Mesendoderm (in vitro differentiated cells): ENCODE measurements around the gene FAM163B.

Source experiments
- DNase-seq: peaks from one replicate; pipeline ENCODE4 v3.0.0; 2013
- H2AK5ac ChIP-seq: 2 replicates; pipeline ENCODE4 v1.6.1; 2013; ENCODE audit warnings: low read length, inconsistent platforms
- H2BK120ac ChIP-seq: 2 replicates; pipeline ENCODE4 v1.6.1; 2013; ENCODE audit warnings: low read depth, mild to moderate bottlenecking, low read length, moderate library complexity, mixed read lengths
- H2BK15ac ChIP-seq: replicated peaks from 2 replicates; pipeline ENCODE4 v1.6.1; 2013; ENCODE audit warnings: low read depth, mild to moderate bottlenecking, moderate library complexity
- H2BK5ac ChIP-seq: 2 replicates; pipeline ENCODE4 v1.6.1; 2013; ENCODE audit warnings: low read length, inconsistent platforms
- H3K18ac ChIP-seq: 2 replicates; pipeline ENCODE4 v1.6.1; 2013; ENCODE audit warnings: mild to moderate bottlenecking, low read length, mixed read lengths
- H3K23ac ChIP-seq: one replicate; pipeline ENCODE4 v1.6.1; 2013; ENCODE audit warnings: low read length
- H3K27ac ChIP-seq: 2 replicates; pipeline ENCODE4 v1.5.1; 2013; ENCODE audit warnings: low read depth, mild to moderate bottlenecking, inconsistent platforms, low read length, moderate library complexity
- H3K27me3 ChIP-seq: 2 replicates; pipeline ENCODE4 v1.6.1; 2013; ENCODE audit warnings: low read length, control low read depth, mild to moderate bottlenecking, inconsistent platforms; ENCODE audit not compliant: insufficient read depth, poor library complexity
- H3K36me3 ChIP-seq: 2 replicates; pipeline ENCODE4 v1.6.1; 2013; ENCODE audit warnings: low read length, inconsistent platforms; ENCODE audit not compliant: control insufficient read depth, insufficient read depth
- H3K4ac ChIP-seq: one replicate; pipeline ENCODE4 v1.6.1; 2013; ENCODE audit warnings: low read depth, mild to moderate bottlenecking, low read length, moderate library complexity
- H3K4me1 ChIP-seq: 2 replicates; pipeline ENCODE4 v1.6.1; 2013; ENCODE audit warnings: low read depth, low read length, inconsistent platforms; ENCODE audit not compliant: control insufficient read depth
- H3K4me2 ChIP-seq: 2 replicates; pipeline ENCODE4 v1.6.1; 2013; ENCODE audit warnings: low read length
- H3K4me3 ChIP-seq: 2 replicates; pipeline ENCODE4 v1.5.1; 2013; ENCODE audit warnings: mild to moderate bottlenecking, low read length
- H3K56ac ChIP-seq: one replicate; pipeline ENCODE4 v1.6.1; 2013; ENCODE audit warnings: low read length
- H3K79me1 ChIP-seq: 2 replicates; pipeline ENCODE4 v1.6.1; 2013; ENCODE audit warnings: low read length, inconsistent platforms
- H3K79me2 ChIP-seq: 2 replicates; pipeline ENCODE4 v1.6.1; 2013; ENCODE audit warnings: mild to moderate bottlenecking, low read length; ENCODE audit not compliant: control insufficient read depth, insufficient read depth
- H3K9ac ChIP-seq: 2 replicates; pipeline ENCODE4 v1.6.1; 2013; ENCODE audit warnings: low read length, inconsistent platforms
- H4K5ac ChIP-seq: one replicate; pipeline ENCODE4 v1.6.1; 2013; ENCODE audit warnings: low read length
- H4K8ac ChIP-seq: one replicate; pipeline ENCODE4 v1.6.1; 2013; ENCODE audit warnings: low read depth, mild to moderate bottlenecking, control low read depth, low read length, moderate library complexity
- WGBS: extraction: QIAGEN DNeasy Blood & Tissue Kit; methylation state at CpG from one replicate; pipeline ENCODE4 v1.1.7; 2013; ENCODE audit warnings: low lambda C conversion rate, missing lambda C conversion rate; ENCODE audit not compliant: insufficient coverage; ENCODE audit errors: extremely low coverage; 5-methylcytosine and 5-hydroxymethylcytosine counted together

Gene FAM163B

DNA sequence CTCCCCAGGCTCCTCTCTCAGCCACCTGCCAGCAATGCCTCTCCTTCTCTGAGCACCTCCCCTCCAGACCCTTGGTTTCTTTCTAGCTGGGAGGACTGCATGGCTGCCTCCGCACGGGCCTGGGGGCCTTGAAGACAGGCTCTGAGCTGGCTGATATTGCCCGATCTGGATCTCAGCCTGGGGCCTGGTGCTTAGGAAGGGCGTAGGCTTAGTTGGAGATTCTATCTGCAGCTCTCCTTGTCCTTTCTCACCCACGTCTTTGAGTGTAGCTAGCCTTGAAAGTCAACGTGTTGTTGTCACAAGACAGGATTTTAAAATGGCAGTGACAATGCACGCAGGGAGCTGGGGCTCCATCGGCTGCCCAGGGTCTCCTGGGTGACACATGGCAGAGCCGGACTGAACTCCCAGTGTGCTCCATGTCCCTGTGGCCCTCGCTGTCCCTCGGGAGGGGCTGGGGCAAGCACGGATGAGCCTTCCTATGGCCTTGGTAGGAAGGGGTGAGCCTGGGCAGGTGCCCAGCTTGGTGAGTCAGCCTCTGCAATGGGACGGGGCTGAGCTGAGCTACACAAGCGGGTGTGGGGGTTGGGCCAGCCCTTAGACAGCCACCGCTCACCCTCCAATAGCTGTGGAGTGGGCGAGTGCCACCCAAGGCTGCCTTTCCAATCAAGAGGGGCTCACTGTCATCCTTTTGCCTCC, 65.3 kb downstream of the FAM163B start:
- no peak overlapping the region for H3K18ac ChIP-seq
- H2BK5ac ChIP-seq = no peak overlapping the region
- H3K4me1 ChIP-seq = peaks cover 10% of the 10 kb centered on the region
- DNase-seq = no peak
- no peak overlapping the region for H2BK120ac ChIP-seq
- no peak overlapping the region for H4K5ac ChIP-seq
- no peak overlapping the region for H2AK5ac ChIP-seq
- no peak overlapping the region for H3K9ac ChIP-seq
- no peaks in the 10 kb centered on the region for H3K36me3 ChIP-seq
- H4K8ac ChIP-seq = no peak overlapping the region
- H3K4me2 ChIP-seq = no peak overlapping the region
- H3K23ac ChIP-seq = no peak overlapping the region
- H2BK15ac ChIP-seq = no peak overlapping the region
- H3K27ac ChIP-seq = no peak overlapping the region
- H3K56ac ChIP-seq = no peak overlapping the region
- no CpG with 5 or more reads among the region's 16 CpGs for WGBS
- no peaks in the 10 kb centered on the region for H3K27me3 ChIP-seq
- no peak overlapping the region for H3K4me3 ChIP-seq
- no peaks in the 10 kb centered on the region for H3K79me1 ChIP-seq
- H3K79me2 ChIP-seq = no peaks in the 10 kb centered on the region
- no peak overlapping the region for H3K4ac ChIP-seq

DNA sequence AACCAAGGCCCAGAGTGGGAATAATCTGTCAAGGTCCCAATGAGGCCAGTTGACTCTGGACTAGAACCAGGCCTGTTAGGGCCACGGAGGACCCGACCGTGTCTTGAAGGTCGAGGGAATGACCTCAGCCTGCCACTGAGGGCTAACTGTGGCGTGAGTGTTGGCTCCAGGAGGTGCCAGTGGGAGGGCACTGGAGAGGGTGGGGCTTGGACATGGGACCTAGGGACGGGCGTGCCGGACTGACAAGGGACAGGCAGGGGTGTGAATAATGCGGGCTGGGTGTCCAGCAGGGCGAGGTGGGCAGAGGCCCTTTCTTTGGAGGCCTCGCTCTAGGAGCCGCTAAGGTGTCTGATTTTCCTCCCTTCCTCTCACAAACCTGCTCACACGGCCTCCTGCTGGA, 67.2 kb downstream of the FAM163B start:
- Histone ChIP-seq H2BK5ac (no peak overlapping the region), H2BK120ac (no peak overlapping the region), H3K79me2 (no peaks in the 10 kb centered on the region), H4K5ac (no peak overlapping the region), H3K36me3 (no peaks in the 10 kb centered on the region), H3K4me1 (peaks cover 10% of the 10 kb centered on the region), H2BK15ac (no peak overlapping the region), H3K18ac (no peak overlapping the region), H3K4ac (no peak overlapping the region), H3K23ac (no peak overlapping the region), H4K8ac (no peak overlapping the region), H3K27ac (no peak overlapping the region), H3K27me3 (no peaks in the 10 kb centered on the region), H2AK5ac (no peak overlapping the region), H3K4me3 (no peak overlapping the region), H3K9ac (no peak overlapping the region), H3K56ac (no peak overlapping the region), H3K79me1 (no peaks in the 10 kb centered on the region), H3K4me2 (no peak overlapping the region)
- DNase-seq = no peak
- no CpG with 5 or more reads among the region's 13 CpGs for WGBS

DNA sequence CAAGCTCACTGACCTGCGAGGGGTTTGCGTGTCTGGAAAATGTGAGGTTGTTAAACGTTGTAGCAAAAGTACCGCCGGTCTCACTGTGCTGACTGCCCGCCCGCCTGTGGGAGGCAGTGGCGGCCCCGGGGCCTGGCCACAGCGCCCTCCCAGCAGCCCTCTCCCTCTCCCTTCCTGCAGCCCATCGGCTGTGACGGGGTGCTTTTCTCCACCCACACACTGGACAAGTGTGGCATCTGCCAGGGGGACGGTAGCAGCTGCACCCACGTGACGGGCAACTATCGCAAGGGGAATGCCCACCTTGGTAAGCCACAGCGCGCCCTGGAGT, 68.5 kb downstream of the FAM163B start:
- H3K4me2 ChIP-seq = peak overlapping the region; percentile 51
- H3K79me2 ChIP-seq = no peaks in the 10 kb centered on the region
- no peak overlapping the region for H3K4ac ChIP-seq
- H2BK5ac ChIP-seq = peak overlapping the region; percentile 79
- no peak overlapping the region for H3K4me3 ChIP-seq
- H3K27me3 ChIP-seq = no peaks in the 10 kb centered on the region
- H3K4me1 ChIP-seq = peaks cover 10% of the 10 kb centered on the region
- no peak overlapping the region for H2BK15ac ChIP-seq
- H3K27ac ChIP-seq = no peak overlapping the region
- H4K5ac ChIP-seq = no peak overlapping the region
- peak; percentile 56 for DNase-seq
- H2BK120ac ChIP-seq = no peak overlapping the region
- H3K79me1 ChIP-seq = no peaks in the 10 kb centered on the region
- peak overlapping the region; percentile 94 for H3K56ac ChIP-seq
- no peak overlapping the region for H2AK5ac ChIP-seq
- no peaks in the 10 kb centered on the region for H3K36me3 ChIP-seq
- no peak overlapping the region for H3K18ac ChIP-seq
- no peak overlapping the region for H4K8ac ChIP-seq
- peak overlapping the region; percentile 72 for H3K9ac ChIP-seq
- WGBS = no CpG with 5 or more reads among the region's 18 CpGs
- H3K23ac ChIP-seq = no peak overlapping the region

DNA sequence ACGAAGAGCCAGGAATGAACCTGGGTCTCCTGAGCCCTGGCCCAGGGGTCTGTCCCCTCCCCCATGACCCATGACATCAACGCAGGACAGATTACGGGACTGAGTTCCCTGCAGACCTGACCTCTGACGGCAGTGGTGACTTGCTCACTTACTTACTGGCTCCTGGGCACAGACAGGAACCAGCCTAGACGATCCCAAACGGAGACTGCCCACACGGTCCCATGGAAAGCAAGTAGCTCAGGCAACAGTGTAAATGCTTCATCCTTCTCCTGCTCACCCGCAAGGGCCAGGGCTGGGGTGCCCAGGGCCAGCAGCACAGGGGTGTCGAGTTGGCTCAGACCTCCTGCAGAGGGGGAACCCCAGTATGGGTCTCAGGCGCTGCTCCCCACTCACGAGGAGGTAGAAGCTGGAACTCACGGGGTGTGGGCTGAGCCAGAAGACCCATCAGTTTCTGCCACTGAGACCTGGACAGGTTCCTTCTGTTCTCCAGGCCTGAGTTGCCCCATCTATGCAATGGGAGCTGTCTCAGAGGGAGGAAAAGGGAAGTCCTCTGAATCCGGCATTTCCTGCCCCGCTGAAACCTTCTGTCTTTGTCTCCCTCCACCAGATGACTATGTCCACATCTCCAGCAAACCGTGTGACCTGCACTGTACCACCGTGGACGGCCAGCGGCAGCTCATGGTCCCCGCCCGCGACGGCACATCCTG, 69.0 kb downstream of the FAM163B start:
- Histone ChIP-seq H3K27ac (no peak overlapping the region), H3K4ac (no peak overlapping the region), H3K79me1 (no peaks in the 10 kb centered on the region), H3K4me2 (peak overlapping the region; percentile 51), H3K56ac (peak overlapping the region; percentile 94), H3K36me3 (no peaks in the 10 kb centered on the region), H3K79me2 (no peaks in the 10 kb centered on the region), H2BK15ac (no peak overlapping the region), H4K8ac (no peak overlapping the region), H3K9ac (peak overlapping the region; percentile 72), H3K4me1 (peaks cover 10% of the 10 kb centered on the region), H4K5ac (no peak overlapping the region), H3K23ac (peak overlapping the region; percentile 7), H3K27me3 (no peaks in the 10 kb centered on the region), H2AK5ac (no peak overlapping the region), H2BK5ac (peak overlapping the region; percentile 79), H3K4me3 (no peak overlapping the region), H3K18ac (no peak overlapping the region), H2BK120ac (no peak overlapping the region)
- peak; percentile 48 for DNase-seq
- no CpG with 5 or more reads among the region's 22 CpGs for WGBS

DNA sequence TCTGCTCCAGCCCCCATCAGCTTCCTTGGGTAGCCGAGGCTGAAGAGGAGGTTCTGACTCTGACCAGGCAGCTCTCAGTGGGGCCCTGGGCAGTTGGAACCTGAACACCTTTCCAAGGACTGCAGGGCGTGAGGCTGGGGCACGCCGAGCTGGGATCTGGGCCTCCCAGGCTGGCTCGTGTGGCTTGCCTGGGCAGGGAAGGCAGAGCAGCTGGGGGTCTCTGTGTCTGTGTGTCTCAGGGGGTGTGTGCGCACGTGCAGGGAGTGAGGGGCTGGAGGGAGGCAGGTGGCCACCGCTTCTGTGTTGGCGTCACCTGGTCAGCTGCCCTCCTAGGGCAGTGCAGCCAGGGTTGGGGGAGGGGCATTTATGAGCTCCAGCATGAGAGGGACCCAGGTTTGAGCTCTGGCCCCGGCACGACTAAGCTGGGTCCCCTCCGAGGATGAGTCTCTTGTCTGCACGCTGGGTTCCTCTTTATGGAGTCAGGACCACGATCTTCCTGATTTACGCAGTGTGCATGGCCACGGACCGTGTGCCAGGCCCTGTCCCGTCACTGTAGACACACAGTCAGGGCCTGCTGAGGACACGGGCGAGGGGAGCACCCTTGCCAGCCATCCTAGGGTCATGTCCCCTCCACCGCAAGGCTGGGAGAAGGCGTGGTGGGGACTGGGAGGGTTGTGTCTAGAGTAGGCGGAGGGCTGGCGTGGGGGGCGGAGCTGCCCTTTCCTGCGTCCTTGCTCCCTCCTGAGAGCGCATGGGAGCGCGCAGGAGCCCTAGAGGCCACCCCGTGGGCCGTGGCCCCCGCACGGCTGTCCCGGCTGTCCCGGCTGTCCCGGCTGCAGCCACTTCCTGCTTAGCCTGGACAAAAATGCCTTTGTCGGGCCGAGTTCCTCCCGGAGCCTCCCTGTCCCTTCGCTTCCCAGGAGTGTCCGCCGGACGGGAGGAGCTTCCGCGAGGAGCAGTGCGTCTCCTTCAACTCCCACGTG, 70.0 kb downstream of the FAM163B start:
- no peak overlapping the region for H3K27ac ChIP-seq

More for the DNA sequence above, 70.0 kb downstream of the FAM163B start:
- H3K36me3 ChIP-seq = no peaks in the 10 kb centered on the region
- DNase-seq = peak; percentile 43
- H3K4ac ChIP-seq = no peak overlapping the region
- no CpG with 5 or more reads among the region's 47 CpGs for WGBS
- no peak overlapping the region for H4K5ac ChIP-seq
- peak overlapping the region; percentile 94 for H3K56ac ChIP-seq
- H3K4me3 ChIP-seq = no peak overlapping the region
- no peak overlapping the region for H3K23ac ChIP-seq
- H3K4me2 ChIP-seq = peak overlapping the region; percentile 45
- H3K9ac ChIP-seq = peak overlapping the region; percentile 72
- no peak overlapping the region for H3K18ac ChIP-seq
- no peak overlapping the region for H2BK5ac ChIP-seq
- H2BK120ac ChIP-seq = no peak overlapping the region
- H3K79me2 ChIP-seq = no peaks in the 10 kb centered on the region
- H2BK15ac ChIP-seq = no peak overlapping the region
- no peaks in the 10 kb centered on the region for H3K79me1 ChIP-seq
- H3K4me1 ChIP-seq = peaks cover 10% of the 10 kb centered on the region
- no peak overlapping the region for H2AK5ac ChIP-seq
- no peak overlapping the region for H4K8ac ChIP-seq
- H3K27me3 ChIP-seq = no peaks in the 10 kb centered on the region
